ENCODE results near the gene OPN4. TPM values are rescaled to one million over a fixed set of nuclear protein-coding genes. Genes with fewer than 3 reads are reported as not detected.
A peak's percentile ranks its signal among the peaks of the same experiment; 100 is the strongest.

OPN4 gene
- total and polyA plus RNA-seq, 2 of the 8 experiments (the other 6 are each of a cell fraction or from before 2014, with no cell fraction given), result not detected

DNA sequence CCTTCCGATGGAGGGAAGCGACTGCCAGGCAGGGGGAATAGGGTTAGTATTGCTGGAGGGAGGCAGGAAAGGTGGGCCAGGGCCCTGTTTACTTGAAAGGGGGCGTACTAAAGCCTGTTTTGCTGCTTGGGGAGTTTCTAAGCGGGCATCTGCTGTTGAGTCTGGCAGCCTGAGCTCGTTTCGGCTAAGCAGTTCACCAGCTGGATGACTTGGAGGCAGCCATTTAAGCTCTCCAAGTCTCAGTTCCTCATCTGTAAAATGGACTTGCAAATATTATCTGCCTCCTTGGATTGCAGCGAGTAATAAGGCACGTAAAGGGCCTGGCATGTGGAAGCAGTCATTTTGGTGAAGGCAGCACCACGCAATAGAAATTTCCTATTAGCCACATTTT lies 58.0 kb downstream of the OPN4 start:
- DNase-seq (ENCODE audit: low read depth in 1 of 2, low spot score in 2 of 2) (no peak), FAIRE-seq (no peak)
- Histone ChIP-seq H3K9me3 (ENCODE audit: insufficient read depth in 2 of 2, low read depth in 1 of 2, low read length in 1 of 2) (no peaks in the 10 kb centered on the region), H3K4ac (replicated peaks; ENCODE audit: insufficient read length, low read depth, low read length) (peak overlapping the region; percentile 5), H3K27ac (ENCODE audit: low read depth, low read length) (no peak overlapping the region), H3K27me3 (replicated peaks in 1 of 4; ENCODE audit: control insufficient read depth in 3 of 4, extremely low read depth in 1 of 4, insufficient read depth in 3 of 4, low read length in 3 of 4) (no peaks in the 10 kb centered on the region), H3K9ac (replicated peaks in 1 of 4; ENCODE audit: extremely low read depth in 1 of 4, low read depth in 3 of 4, low read length in 3 of 4) (peak overlapping the region in 1 of 4 experiments; percentile 63; a peak in 2 of 7 replicates), H3K56ac (replicated peaks; ENCODE audit: insufficient read length, low read depth, low read length) (peak overlapping the region; percentile 63), H3K23me2 (ENCODE audit: low read depth, low read length) (peaks cover 6% of the 10 kb centered on the region; the same call in 1 of the 2 replicates), H3K79me1 (ENCODE audit: low read depth, low read length) (no peaks in the 10 kb centered on the region), H3K79me2 (ENCODE audit: control insufficient read depth in 1 of 2, insufficient read depth in 2 of 2, low read length in 2 of 2) (no peaks in the 10 kb centered on the region), H3K36me3 (ENCODE audit: control insufficient read depth in 2 of 4, insufficient read depth in 4 of 4, low read length in 3 of 4) (no peaks in the 10 kb centered on the region), H4K91ac (replicated peaks; ENCODE audit: insufficient read length, low read length) (peak overlapping the region; percentile 25), H2BK15ac (ENCODE audit: low read length) (peak overlapping the region; percentile 61; the same call in 1 of the 2 replicates), H3K14ac (ENCODE audit: insufficient read length) (no peak overlapping the region), H3K4me2 (ENCODE audit: insufficient read depth in 1 of 2, low read depth in 2 of 2, low read length in 2 of 2) (peak overlapping the region; percentile 90 to 93), H2BK120ac (replicated peaks; ENCODE audit: low read depth, low read length) (no peak overlapping the region), H3K18ac (ENCODE audit: extremely low read depth, low read length) (peak overlapping the region; percentile 55; the same call in 1 of the 2 replicates), H2AK5ac (ENCODE audit: low read depth, low read length) (no peak overlapping the region), H2BK20ac (ENCODE audit: low read length) (no peak overlapping the region), H2BK12ac (ENCODE audit: low read depth, low read length) (no peak overlapping the region; the same call in 1 of the 2 replicates), H3K23ac (ENCODE audit: insufficient read length) (no peak overlapping the region), H4K8ac (ENCODE audit: extremely low read depth, insufficient read depth, low read length) (peak overlapping the region; percentile 84), H2AFZ (ENCODE audit: low read length) (peak overlapping the region; percentile 80), H3K4me3 (ENCODE audit: extremely low read depth in 1 of 4, insufficient read depth in 2 of 4, low read depth in 3 of 4, low read length in 4 of 4) (peak overlapping the region; percentile 46 to 67 (median 54)), H2BK5ac (ENCODE audit: low read depth, low read length) (no peak overlapping the region), H3K4me1 (replicated peaks in 1 of 4; ENCODE audit: control insufficient read depth in 3 of 4, insufficient read depth in 4 of 4, low read length in 3 of 4) (peaks cover 3 to 22% (median 12%) of the 10 kb centered on the region in 4 experiments), H4K5ac (ENCODE audit: insufficient read length, low read depth, low read length) (peak overlapping the region; percentile 70), H4K20me1 (replicated peaks in 1 of 2; ENCODE audit: control insufficient read depth in 1 of 2, insufficient read depth in 2 of 2, low read length in 2 of 2) (no peaks in the 10 kb centered on the region)
- ChIA-PET CTCF (ENCODE audit: partially characterized antibody) (interaction anchor here (0.7 to 8.8 kb wide), 13 partner anchors 10 to 249 kb away, joined by 3 to 52 read pairs (median 4); no protein-coding TSS in a partner anchor), POLR2A (ENCODE audit: partially characterized antibody) (interaction anchor here (0.8 to 5.7 kb wide), 6 partner anchors 10 to 193 kb away, joined by 3 to 45 read pairs (median 4); partner anchors contain the start of gene BMPR1A)
- 46% methylated on average over 9 of the region's 9 CpGs; no CpG with 5 or more reads in 1 of the 2 experiments for WGBS, 2 experiments (ENCODE audit: extremely low coverage in 1 of 2, insufficient coverage in 1 of 2, insufficient read length in 1 of 2, insufficient replicate concordance in 2 of 2, low coverage in 1 of 2, low lambda C conversion rate in 2 of 2, missing lambda C conversion rate in 1 of 2)
- TF ChIP-seq TEAD4 (IDR thresholded peaks at IDR 0.05; ENCODE audit: low read depth, low read length) (no peak), TAF1 (IDR thresholded peaks at IDR 0.05; ENCODE audit: low read depth, low read length) (0 out of 2 replicates have a peak, but pooled peaks have one; percentile 30), KDM1A (IDR thresholded peaks at IDR 0.05; ENCODE audit: borderline replicate concordance, low read length) (peak; percentile 78; the same call in 1 of the 2 replicates), YY1 (IDR thresholded peaks at IDR 0.05; ENCODE audit: low read depth, low read length) (peak; percentile 34; the same call in 1 of the 2 replicates), NRF1 (IDR thresholded peaks at IDR 0.05; ENCODE audit: low read depth, low read length) (no peak), SUZ12 (IDR thresholded peaks at IDR 0.05; ENCODE audit: low read length) (no peak)

Measured in H1 (cell line).